OCI-LY1 (cell line): ENCODE data around the gene BRCA2.

Source experiments
- H2AFZ ChIP-seq: fragments of 200-600 bp; sonication (generic), shearing (Covaris generic); 2 replicates; pipeline ENCODE4 v1.6.0; 2014; ENCODE audit warnings: antibody characterized with exemption, mild to moderate bottlenecking, low read length
- H3F3A ChIP-seq: fragments of 200-600 bp; sonication (generic), shearing (Covaris generic); 2 replicates; pipeline ENCODE4 v1.6.0; 2014; ENCODE audit warnings: mild to moderate bottlenecking, antibody characterized with exemption, low read length, moderate library complexity; ENCODE audit not compliant: insufficient read depth
- H3K27ac ChIP-seq: fragments of 200-600 bp; sonication (generic); 2 replicates; pipeline ENCODE4 v1.5.1; 2014; ENCODE audit warnings: low read length, mixed run types, mild to moderate bottlenecking, low read depth; ENCODE audit not compliant: poor library complexity, severe bottlenecking
- H3K27me3 ChIP-seq: fragments of 200-600 bp; sonication (generic); 2 replicates; pipeline ENCODE4 v1.6.0; 2014; ENCODE audit warnings: antibody characterized with exemption, mild to moderate bottlenecking, low read length, moderate library complexity; ENCODE audit not compliant: insufficient read depth
- H3K36me3 ChIP-seq: fragments of 200-600 bp; sonication (generic); 2 replicates; pipeline ENCODE4 v1.6.1; 2014; ENCODE audit warnings: mild to moderate bottlenecking, antibody characterized with exemption, low read length, moderate library complexity, mixed read lengths; ENCODE audit not compliant: insufficient read depth
- H3K4me1 ChIP-seq: fragments of 200-600 bp; sonication (generic); 2 replicates; pipeline ENCODE4 v1.5.1; 2014; ENCODE audit warnings: mild to moderate bottlenecking, low read length, moderate library complexity; ENCODE audit not compliant: insufficient read depth, severe bottlenecking
- H3K4me2 ChIP-seq: fragments of 200-600 bp; sonication (generic), shearing (Covaris generic); 2 replicates; pipeline ENCODE4 v1.6.1; 2014; ENCODE audit warnings: low read length
- H3K4me3 ChIP-seq: fragments of 200-600 bp; sonication (generic); 2 replicates; pipeline ENCODE4 v1.5.1; 2014; ENCODE audit warnings: low read length, low read depth, mild to moderate bottlenecking, mixed read lengths; ENCODE audit not compliant: poor library complexity, severe bottlenecking
- H3K79me2 ChIP-seq: fragments of 200-600 bp; shearing (Covaris generic); 2 replicates; pipeline ENCODE4 v1.6.1; 2016; ENCODE audit warnings: mixed run types, low read length, mixed read lengths; ENCODE audit not compliant: insufficient read depth
- H3K9ac ChIP-seq: fragments of 200-600 bp; sonication (generic), shearing (Covaris generic); 2 replicates; pipeline ENCODE4 v1.6.1; 2014; ENCODE audit warnings: mild to moderate bottlenecking, low read length, mixed read lengths
- H3K9me2 ChIP-seq: fragments of 200-600 bp; sonication (generic), shearing (Covaris generic); 2 replicates; pipeline ENCODE4 v1.6.1; 2014; ENCODE audit warnings: low read depth, mild to moderate bottlenecking, low read length, mixed read lengths
- H3K9me3 ChIP-seq: fragments of 200-600 bp; shearing (Covaris generic); 2 replicates; pipeline ENCODE4 v1.6.1; 2014; ENCODE audit warnings: low read length, mixed read lengths
- H4K20me1 ChIP-seq: fragments of 200-600 bp; sonication (generic), shearing (Covaris generic); 2 replicates; pipeline ENCODE4 v1.6.0; 2016; ENCODE audit warnings: mild to moderate bottlenecking, low read length; ENCODE audit not compliant: insufficient read depth
- EZH2 ChIP-seq: fragments of 200-600 bp; sonication (generic), shearing (Covaris generic); IDR thresholded peaks from 2 replicates; pipeline ENCODE4 v1.8.0; 2017; ENCODE audit warnings: borderline replicate concordance, mixed run types, mild to moderate bottlenecking, antibody characterized with exemption, low read length, moderate library complexity, mixed read lengths
- TF ChIP-seq, protein P1 (sequence below): fragments of 200-600 bp; sonication (generic), shearing (Covaris generic); IDR thresholded peaks from 2 replicates; pipeline ENCODE4 v1.5.1; 2017; ENCODE audit warnings: mild to moderate bottlenecking, antibody characterized with exemption, low read length, moderate library complexity, mixed read lengths

BRCA2 gene

DNA sequence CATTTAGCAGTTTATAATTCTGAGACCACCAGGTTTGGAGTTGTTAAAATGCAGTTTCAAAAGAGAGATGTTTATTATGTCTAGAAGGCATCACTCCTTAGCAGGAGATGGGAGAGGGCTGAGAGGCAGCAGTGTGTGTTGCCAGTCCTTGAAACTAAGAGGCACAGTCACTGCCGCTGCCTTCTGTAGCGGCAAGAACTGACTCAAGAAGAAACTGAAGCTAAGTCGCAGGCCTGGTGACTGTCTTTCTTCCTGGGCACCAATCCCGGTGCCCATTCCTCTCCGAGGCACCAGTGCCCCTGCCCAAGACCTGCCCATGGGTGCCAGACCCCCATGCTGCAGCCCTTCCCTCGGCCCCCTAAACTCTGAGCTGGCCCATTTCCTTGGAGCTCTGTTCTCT lies 92.5 kb downstream of the BRCA2 start:
- Histone ChIP-seq H4K20me1 (no peaks in the 10 kb centered on the region), H3K79me2 (no peaks in the 10 kb centered on the region), H3F3A (no peaks in the 10 kb centered on the region), H3K9me2 (no peaks in the 10 kb centered on the region), H3K36me3 (peaks cover 9% of the 10 kb centered on the region; the same call in 1 of the 2 replicates), H3K4me3 (no peak overlapping the region), H3K4me1 (peaks cover 10% of the 10 kb centered on the region), H3K4me2 (no peak overlapping the region), H3K9me3 (no peaks in the 10 kb centered on the region), H3K27me3 (no peaks in the 10 kb centered on the region), H2AFZ (peak overlapping the region; percentile 69; the same call in 1 of the 2 replicates), H3K27ac (no peak overlapping the region), H3K9ac (no peak overlapping the region)
- no peak for TF ChIP-seq EZH2
- TF ChIP-seq, protein P1, sequence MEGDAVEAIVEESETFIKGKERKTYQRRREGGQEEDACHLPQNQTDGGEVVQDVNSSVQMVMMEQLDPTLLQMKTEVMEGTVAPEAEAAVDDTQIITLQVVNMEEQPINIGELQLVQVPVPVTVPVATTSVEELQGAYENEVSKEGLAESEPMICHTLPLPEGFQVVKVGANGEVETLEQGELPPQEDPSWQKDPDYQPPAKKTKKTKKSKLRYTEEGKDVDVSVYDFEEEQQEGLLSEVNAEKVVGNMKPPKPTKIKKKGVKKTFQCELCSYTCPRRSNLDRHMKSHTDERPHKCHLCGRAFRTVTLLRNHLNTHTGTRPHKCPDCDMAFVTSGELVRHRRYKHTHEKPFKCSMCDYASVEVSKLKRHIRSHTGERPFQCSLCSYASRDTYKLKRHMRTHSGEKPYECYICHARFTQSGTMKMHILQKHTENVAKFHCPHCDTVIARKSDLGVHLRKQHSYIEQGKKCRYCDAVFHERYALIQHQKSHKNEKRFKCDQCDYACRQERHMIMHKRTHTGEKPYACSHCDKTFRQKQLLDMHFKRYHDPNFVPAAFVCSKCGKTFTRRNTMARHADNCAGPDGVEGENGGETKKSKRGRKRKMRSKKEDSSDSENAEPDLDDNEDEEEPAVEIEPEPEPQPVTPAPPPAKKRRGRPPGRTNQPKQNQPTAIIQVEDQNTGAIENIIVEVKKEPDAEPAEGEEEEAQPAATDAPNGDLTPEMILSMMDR: no peak

DNA sequence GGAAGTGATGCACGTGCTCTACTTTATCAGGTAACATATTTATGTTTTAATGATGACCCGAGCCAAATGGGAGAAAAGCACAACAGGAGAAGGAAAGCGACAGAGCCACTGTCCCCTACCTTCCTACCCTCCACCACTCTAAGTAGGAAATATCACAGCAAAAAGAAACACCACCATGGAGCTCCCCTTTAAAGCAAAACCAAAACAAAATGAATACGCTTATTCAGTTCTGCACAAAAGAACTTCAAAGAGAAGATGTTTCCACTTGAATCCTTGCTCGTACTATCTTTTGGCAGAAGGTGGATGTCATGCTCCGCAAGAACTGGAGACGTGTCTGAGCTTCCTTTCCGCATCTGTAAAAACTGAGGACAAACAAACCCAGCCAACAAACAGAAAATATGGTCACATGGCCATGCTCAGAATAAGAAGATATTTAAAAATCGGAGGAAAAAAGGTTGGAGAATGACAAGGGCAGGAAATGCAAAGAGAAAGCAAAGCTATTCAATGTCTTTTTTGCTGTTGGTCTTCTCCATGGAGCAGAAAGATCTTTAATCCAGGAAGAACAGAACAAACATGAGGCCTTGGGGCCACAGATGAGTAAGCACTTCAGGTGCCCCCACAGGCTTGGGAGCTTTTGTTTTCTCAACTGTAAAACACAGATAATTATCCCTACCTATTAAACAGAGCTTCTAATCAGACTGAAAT lies 93.1 kb downstream of the BRCA2 start:
- Histone ChIP-seq H3K9me2 (no peaks in the 10 kb centered on the region), H4K20me1 (no peaks in the 10 kb centered on the region), H3K9me3 (no peaks in the 10 kb centered on the region), H3K36me3 (peaks cover 8% of the 10 kb centered on the region; the same call in 1 of the 2 replicates), H3K27me3 (no peaks in the 10 kb centered on the region), H3K27ac (no peak overlapping the region), H3F3A (no peaks in the 10 kb centered on the region), H2AFZ (peak overlapping the region; percentile 69; the same call in 1 of the 2 replicates), H3K4me1 (peaks cover 10% of the 10 kb centered on the region), H3K4me2 (no peak overlapping the region; the same call in 1 of the 2 replicates), H3K79me2 (no peaks in the 10 kb centered on the region), H3K4me3 (no peak overlapping the region), H3K9ac (no peak overlapping the region)
- TF ChIP-seq, protein P1: no peak
- TF ChIP-seq EZH2: no peak

DNA sequence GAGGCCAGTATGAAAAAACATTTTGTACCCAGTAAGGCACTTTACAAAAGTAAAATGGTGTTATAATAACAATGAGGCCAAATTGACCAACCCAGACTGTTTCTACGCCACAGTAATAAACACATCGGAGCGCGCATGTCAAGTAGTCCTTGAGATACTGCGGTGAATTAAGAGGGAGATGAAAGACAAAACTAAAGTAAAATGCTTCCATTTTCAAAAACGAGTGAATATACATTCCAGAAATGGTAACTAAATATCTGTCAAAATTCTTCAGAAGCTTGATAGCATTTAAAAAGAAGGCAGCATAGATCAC lies 93.6 kb downstream of the BRCA2 start:
- H2AFZ ChIP-seq: no peak overlapping the region
- H3K9me3 ChIP-seq: no peaks in the 10 kb centered on the region
- H3F3A ChIP-seq: no peaks in the 10 kb centered on the region
- H3K9me2 ChIP-seq: no peaks in the 10 kb centered on the region
- no peak overlapping the region for H3K4me2 ChIP-seq
- H3K9ac ChIP-seq: no peak overlapping the region
- TF ChIP-seq, protein P1: no peak
- TF ChIP-seq EZH2: no peak
- H3K4me3 ChIP-seq: no peak overlapping the region
- peaks cover 10% of the 10 kb centered on the region for H3K4me1 ChIP-seq
- peaks cover 8% of the 10 kb centered on the region; the same call in 1 of the 2 replicates for H3K36me3 ChIP-seq
- H3K27ac ChIP-seq: no peak overlapping the region
- H4K20me1 ChIP-seq: no peaks in the 10 kb centered on the region
- no peaks in the 10 kb centered on the region for H3K79me2 ChIP-seq
- no peaks in the 10 kb centered on the region for H3K27me3 ChIP-seq
